ENCODE data around the gene ACOT8. TPM values are rescaled to one million over a fixed set of nuclear protein-coding genes. Genes with fewer than 3 reads are reported as not detected.
A peak's percentile ranks its signal among the peaks of the same experiment; 100 is the strongest.
"Not testable (repeated sequence)": the region's sequence is repeated elsewhere in the genome, so short reads cannot be mapped to it uniquely, and the experiment has no call there.

Gene ACOT8
- polyA plus RNA-seq, 2 of the 4 experiments (the other 2 are of a cell fraction) = 14.0 to 18.5 TPM

GRCh38 chr20:45902199-45902701 lies 45.1 kb upstream of the ACOT8 start:
- FAIRE-seq (no peak), DNase-seq (ENCODE audit: low read depth in 1 of 2, low spot score in 1 of 2) (no peak), ATAC-seq (no peak; a peak in 1 of 6 replicates)
- no peak overlapping the region for H3K4me2 ChIP-seq
- TF ChIP-seq MYC (IDR thresholded peaks at IDR 0.05; ENCODE audit: borderline replicate concordance, low read length) = no peak
- TF ChIP-seq NFE2L2 (conservative IDR thresholded peaks at IDR 0.05; ENCODE audit: low read length) = no peak
- no peak for TF ChIP-seq ATOH8 (CRISPR knock-in tag; IDR thresholded peaks at IDR 0.05; ENCODE audit: low read depth)
- no peak for TF ChIP-seq EHF (CRISPR knock-in tag; IDR thresholded peaks at IDR 0.05)
- no peak for TF ChIP-seq PHF8 (IDR thresholded peaks at IDR 0.05; ENCODE audit: borderline replicate concordance, low read depth)
- TF ChIP-seq KDM5A (IDR thresholded peaks at IDR 0.05) = no peak
- TF ChIP-seq FOXS1 (CRISPR knock-in tag; IDR thresholded peaks at IDR 0.05) = no peak
- no peak for TF ChIP-seq ZSCAN20 (CRISPR knock-in tag; IDR thresholded peaks at IDR 0.05)
- no peak for TF ChIP-seq CHD4 (IDR thresholded peaks at IDR 0.05; ENCODE audit: borderline replicate concordance)
- peaks cover 15% of the 10 kb centered on the region for H3K4me1 ChIP-seq
- ChIA-PET POLR2A (no interaction called here), CTCF (interaction anchor here (0.6 to 1.1 kb wide), 2 partner anchors 104 to 136 kb away, joined by 3 to 4 read pairs; no protein-coding TSS in a partner anchor)
- no peak overlapping the region for H3K4me3 ChIP-seq
- WGBS (ENCODE audit: missing lambda C conversion rate) = 85% methylated on average over 14 of the region's 14 CpGs
- no peaks in the 10 kb centered on the region for H3K9me3 ChIP-seq
- H3K27ac ChIP-seq = no peak overlapping the region

GRCh38 chr20:45901332-45901731 lies 44.1 kb upstream of the ACOT8 start:
- WGBS (ENCODE audit: missing lambda C conversion rate) = 91% methylated on average over 6 of the region's 6 CpGs
- POLR2A ChIA-PET, H3K4me3 ChIP-seq: not testable (repeated sequence)

GRCh38 chr20:45899046-45899835 lies 42.0 kb upstream of the ACOT8 start:
- WGBS (ENCODE audit: missing lambda C conversion rate) = 83% methylated on average over 13 of the region's 13 CpGs
- Histone ChIP-seq H3K4me2 (no peak overlapping the region), H3K27ac (no peak overlapping the region), H3K9me3 (no peaks in the 10 kb centered on the region), H3K4me1 (no peaks in the 10 kb centered on the region), H3K4me3 (no peak overlapping the region)
- TF ChIP-seq ZNF302 (CRISPR knock-in tag; IDR thresholded peaks at IDR 0.05) = no peak
- peak; percentile 64 for TF ChIP-seq ZFP36 (IDR thresholded peaks at IDR 0.05; ENCODE audit: borderline replicate concordance, partially characterized antibody)
- POLR2A ChIA-PET = interaction anchor here (0.7 to 1.0 kb wide), 2 partner anchors 12 to 18 kb away, joined by 3 to 4 read pairs; partner anchors contain the start of genes PLTP and ZSWIM1
- CTCF ChIA-PET = interaction anchor here (1.1 to 2.0 kb wide), 5 partner anchors 10 to 1042 kb away, joined by 3 to 8 read pairs (median 5); no protein-coding TSS in a partner anchor
- FAIRE-seq (no peak), ATAC-seq (no peak), DNase-seq (ENCODE audit: low read depth in 1 of 2, low spot score in 1 of 2) (no peak)

More at GRCh38 chr20:45901332-45901731, 44.1 kb upstream of the ACOT8 start:
- DNase-seq (ENCODE audit: low read depth in 1 of 2, low spot score in 1 of 2); H3K4me2 ChIP-seq; CTCF ChIA-PET; ATAC-seq; H3K27ac ChIP-seq; FAIRE-seq; H3K9me3 ChIP-seq: not testable (repeated sequence)
- peaks cover 14% of the 10 kb centered on the region for H3K4me1 ChIP-seq

GRCh38 chr20:45898285-45898684 lies 41.1 kb upstream of the ACOT8 start:
- ATAC-seq (no peak), DNase-seq (ENCODE audit: low read depth in 1 of 2, low spot score in 1 of 2) (no peak), FAIRE-seq (no peak)
- Histone ChIP-seq H3K9me3 (no peaks in the 10 kb centered on the region), H3K4me3 (no peak overlapping the region), H3K4me2 (no peak overlapping the region), H3K4me1 (no peaks in the 10 kb centered on the region), H3K27ac (no peak overlapping the region)
- POLR2A ChIA-PET = no interaction called here
- WGBS (ENCODE audit: missing lambda C conversion rate) = 86% methylated on average over 12 of the region's 12 CpGs
- CTCF ChIA-PET = no interaction called here
- TF ChIP-seq ELK1 (IDR thresholded peaks at IDR 0.05; ENCODE audit: low read depth, low read length) (no peak), CTCF (IDR thresholded peaks at IDR 0.05) (no peak), NPAS2 (CRISPR knock-in tag; IDR thresholded peaks at IDR 0.05; ENCODE audit: borderline replicate concordance) (no peak), EP300 (IDR thresholded peaks at IDR 0.05) (no peak), MYC (IDR thresholded peaks at IDR 0.05; ENCODE audit: borderline replicate concordance, low read length) (no peak), MAX (IDR thresholded peaks at IDR 0.05) (no peak), KDM1A (IDR thresholded peaks at IDR 0.05; ENCODE audit: low read depth) (no peak), KDM5A (IDR thresholded peaks at IDR 0.05) (no peak), PBX3 (IDR thresholded peaks at IDR 0.05) (no peak), USF2 (IDR thresholded peaks at IDR 0.05) (no peak), RAD21 (conservative IDR thresholded peaks at IDR 0.05 in 1 of 2, IDR thresholded peaks at IDR 0.05 in 1 of 2) (no peak), FOXS1 (CRISPR knock-in tag; IDR thresholded peaks at IDR 0.05) (no peak), RNF2 (IDR thresholded peaks at IDR 0.05; ENCODE audit: borderline replicate concordance, low read depth) (no peak), RFX5 (IDR thresholded peaks at IDR 0.05) (no peak)

Data from A549 (cell line).